Measurements from ENCODE around the gene PLCG1.

Gene PLCG1

DNA sequence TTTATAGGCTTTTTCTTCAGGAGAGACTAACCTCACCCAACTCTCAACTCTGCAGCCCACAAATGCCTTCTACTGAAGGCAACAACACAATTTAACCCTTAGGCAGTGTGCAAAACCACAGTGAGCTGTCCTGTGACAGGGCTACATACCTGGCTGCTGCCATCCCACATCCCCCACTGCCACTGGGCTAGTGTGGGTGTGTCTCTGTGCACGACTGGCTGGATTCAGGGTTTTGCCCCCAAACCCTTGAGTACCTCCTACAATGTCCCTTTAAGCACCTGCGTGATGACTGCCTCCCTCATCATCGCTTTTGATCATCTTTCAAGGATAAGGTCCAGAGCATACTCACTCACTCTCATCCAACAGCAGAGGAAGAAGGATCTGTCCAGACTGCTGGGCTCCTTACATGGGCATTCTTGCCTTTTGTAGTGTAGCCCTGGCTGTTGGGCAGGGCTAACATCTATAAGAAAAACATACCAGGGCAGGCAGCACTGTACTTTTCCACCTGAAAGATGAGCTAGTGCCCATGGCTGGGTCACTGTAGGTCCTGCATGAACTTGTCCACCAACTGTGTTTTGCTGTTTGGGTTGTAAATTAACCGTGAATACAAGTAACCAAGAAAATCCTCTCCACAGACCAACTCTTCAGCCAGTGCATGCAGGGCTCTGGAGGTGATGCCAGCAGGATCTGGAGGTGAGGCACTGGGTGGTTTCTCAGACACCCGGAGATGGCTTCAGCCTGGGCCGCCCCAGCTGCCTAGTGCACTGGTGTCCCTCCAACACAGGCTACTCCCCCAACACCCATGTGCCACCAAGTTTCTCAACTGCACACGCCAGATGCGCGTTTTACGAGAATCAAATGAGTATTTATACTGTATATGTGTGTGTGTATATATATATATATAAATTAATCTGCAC lies 45.2 kb downstream of the PLCG1 start:
- no peak for DNase-seq

DNA sequence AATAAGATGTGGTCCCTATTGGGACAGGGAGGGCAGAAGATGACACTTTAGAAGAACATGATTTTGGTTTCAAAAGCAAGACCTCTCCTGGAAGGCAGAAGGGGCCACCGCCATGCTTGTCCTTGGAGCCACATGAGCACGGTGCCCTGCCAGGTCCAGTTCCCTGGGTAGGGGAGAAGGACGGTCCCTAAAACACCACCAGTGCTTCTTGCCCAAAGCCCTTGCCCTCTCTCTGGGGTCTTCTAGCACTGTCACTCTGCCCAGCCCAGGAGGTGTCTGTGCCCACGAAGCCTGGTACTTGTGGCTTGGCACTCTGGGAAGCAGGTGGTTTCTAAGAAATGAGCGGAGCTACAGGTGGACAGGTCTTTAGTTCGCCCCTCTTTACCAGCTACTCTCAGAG lies 46.0 kb downstream of the PLCG1 start:
- DNase-seq = no peak

DNA sequence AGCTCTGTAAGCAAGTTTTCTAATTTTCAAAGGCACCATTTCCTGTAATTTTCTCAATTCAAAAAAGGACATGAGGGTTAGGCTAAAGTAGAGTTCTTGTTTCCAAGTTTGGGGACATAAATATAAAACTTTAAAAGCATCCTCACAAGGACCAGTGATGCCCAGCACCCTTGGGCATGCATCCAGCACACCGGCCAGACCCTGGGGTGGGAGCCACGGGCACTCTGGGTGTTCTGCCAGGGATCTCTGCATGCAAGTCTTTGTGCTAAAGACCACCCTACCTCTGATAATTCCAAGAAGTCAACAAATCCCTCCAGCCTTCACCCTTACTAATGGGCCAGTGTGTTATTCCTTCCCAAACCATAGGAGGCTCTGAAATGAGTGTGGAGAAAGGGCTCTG lies 46.5 kb downstream of the PLCG1 start:
- DNase-seq = no peak

DNA sequence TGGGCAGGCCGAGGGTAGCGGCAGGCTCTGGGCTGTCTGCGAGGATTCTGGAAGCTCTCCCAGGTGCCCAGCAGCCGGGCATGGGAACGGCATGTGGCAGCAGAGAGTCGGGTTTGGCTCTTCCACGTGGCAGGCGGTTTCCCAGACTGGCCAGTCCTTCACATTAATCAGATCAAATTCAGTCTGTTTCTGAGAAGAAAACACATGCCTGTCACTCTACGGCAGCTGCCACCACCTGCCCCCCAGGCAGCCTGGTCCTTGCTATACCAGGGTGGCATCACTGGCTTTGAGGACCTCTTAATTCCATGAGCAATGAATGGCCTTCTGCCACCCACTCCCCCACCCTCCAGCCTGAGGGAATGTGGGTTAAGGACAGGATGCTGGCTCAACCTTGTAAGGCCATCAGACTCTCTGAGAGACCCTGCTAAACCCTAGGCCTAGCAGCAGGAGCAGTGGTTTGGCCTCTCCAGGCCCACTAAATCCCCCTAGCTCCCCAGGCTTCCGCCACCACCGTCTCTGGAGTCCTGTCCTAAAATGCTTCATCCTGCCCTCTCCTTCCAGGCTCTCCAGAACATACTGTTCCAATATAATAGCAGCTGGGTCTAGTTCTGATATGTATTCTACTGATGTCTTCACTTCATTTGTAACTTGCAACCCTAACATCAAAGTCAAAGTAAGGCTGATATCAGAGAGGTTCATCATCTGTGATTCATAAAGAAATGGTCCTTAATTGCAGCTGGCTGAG lies 47.8 kb downstream of the PLCG1 start:
- DNase-seq = no peak

DNA sequence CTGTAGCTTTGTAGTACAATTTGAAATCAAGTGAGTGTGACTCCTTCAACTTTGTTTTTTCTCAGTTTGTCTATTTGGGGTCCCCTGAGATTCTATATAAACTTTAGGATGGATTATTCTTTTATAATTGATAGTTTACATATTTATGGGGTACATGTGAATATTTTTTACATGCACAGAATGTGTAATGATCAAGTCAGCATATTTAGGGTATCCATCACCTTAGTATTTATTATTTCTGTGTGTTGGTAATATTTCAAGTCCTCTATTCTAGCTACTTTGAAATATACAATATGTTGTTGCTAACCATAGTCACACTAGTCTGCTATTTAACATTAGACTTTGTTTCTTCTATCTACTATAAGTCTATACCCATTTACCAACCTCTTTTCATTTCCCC lies 50.3 kb downstream of the PLCG1 start:
- no peak for DNase-seq

DNA sequence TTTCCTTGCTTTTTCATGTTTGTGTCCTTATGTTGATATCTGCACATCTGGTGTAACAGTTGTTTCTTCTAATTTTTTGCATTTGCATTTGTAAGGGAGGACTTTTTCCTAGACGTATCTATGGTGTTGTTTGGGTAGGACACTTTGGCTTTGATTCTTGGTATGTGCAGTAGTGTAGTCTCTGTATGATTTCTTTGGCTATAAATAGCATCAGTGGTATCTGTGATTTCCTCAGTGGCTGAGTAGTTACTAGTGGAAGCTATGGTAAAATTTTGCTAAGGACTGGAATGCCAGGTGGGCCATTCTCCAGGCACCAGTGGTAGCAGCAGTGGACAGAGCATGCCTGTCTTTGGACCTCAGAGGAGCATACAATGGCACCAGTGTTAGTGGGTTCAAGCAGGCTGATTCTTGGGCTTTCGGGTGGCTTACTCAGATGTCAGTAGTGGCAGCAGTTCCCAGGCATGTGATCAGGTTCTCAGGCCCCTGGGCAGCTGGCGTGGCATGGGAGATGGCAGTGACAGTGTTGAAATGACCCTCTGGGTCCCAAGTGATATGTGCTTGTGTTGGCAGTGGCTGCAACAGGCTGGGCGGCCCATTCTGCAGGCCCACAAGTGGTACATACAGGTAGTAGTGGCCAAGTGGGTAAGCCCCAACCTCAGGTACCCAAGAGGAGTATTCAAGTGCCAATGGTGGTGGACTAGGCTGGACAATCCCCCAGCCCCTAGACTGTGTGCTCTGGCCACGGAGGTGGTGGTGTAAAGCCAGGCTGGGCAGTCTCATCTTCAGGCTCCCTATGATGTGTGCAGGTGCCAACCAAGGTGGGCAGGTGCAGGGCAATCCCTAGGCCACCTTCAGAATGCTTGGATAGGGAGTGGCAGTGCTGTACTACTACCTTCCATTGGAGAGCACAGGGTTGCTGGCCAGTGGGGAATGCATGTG lies 54.5 kb downstream of the PLCG1 start:
- DNase-seq = no peak

DNA sequence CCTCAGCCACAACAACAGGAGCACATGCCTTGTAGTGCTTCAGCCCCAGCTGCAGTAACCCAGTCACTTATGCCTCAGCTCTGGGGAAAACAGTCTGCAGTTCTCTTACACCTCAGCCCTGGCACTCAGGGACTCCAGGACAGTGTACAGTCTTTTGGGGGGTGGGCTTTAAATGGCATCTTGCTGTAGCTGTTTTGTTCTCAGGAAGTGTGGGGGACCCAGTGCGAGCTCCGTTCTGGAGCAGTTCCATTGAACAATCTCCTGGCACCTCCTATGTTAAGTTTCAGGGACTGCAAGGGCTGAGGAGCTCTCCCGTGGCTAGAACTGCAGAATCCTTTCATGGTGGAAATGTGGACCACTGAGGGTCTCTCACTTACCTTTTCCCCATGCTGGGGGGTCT lies 55.2 kb downstream of the PLCG1 start:
- no peak for DNase-seq

DNA sequence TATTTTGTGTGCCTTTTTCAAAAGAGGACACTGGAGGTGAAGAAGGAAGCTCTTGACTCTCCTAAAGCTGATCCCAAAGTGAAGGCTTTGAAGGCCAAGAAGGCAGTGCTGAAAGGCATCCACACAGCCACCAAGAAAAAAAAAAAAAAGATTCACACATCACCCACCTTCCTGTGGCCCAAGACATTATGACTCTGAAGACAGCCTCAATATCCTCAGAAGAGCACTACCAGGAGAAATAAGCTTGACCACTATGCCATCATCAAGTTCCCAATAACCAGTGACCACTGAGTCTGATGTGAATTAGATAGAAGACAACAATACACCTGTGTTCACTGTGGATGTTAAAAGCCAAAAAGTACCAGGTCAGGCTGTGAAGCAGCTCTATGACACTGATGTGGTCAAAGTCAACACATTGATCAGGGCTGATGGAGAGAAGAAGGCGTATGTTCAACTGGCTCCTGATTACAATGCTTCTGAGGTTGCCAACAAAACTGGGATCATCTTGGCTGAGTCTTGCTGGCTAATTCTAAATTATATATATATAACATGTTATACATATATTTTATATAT lies 59.4 kb downstream of the PLCG1 start:
- no peak for DNase-seq

DNA sequence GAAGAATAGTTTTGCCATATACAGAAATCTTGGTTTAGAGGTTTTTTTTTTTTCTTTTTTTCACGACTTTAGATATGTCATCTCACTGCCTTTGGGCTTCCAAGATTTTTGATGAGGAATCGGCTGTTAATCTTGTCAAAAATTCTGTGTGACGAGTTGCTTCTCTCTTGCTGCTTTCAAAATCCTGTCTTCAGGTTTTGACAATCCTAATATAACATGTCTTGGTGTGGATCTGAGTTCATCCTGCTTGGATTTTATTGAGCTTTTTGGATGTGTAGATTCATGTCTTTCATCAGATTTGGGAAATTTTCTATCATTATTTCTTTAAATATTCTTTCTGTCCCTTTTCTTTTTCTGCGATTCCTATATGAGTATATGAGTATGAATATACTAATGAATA lies 61.1 kb downstream of the PLCG1 start:
- DNase-seq = no peak

DNA sequence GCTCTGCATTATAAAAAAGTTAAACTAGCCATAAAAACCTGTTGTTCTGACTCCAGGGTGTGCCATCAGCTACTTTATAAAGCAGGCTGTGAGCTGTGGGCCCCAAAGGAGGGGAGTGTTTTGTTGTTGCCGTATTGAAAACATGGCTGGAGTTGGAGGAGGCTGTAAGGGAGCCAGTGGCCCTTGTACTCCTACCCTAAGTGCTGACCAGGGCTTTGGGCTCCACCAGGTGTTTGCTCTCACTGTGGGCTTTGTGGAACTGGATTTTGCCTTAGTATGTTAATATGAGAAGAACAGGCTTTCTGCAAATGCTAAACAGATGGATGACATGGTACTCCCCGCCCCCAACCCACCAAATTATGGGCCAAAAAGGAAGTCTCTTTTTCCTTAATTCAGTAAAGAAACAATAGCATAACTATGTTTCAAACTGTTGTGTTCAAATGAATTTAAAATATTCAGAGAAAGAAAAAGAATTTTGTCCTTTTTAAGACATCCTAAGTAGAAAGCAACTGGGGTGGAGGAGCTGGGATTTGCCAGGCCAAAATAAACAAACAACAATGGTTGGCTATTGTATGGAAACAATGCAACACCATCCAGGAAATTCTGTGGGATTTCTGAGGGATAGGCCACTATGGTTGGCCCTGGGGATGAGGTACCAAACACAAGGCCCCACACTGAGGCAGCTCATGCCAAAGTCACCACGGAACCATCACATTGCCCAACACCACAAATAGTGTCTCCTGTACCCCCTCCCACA lies 63.3 kb downstream of the PLCG1 start:
- no peak for DNase-seq

DNA sequence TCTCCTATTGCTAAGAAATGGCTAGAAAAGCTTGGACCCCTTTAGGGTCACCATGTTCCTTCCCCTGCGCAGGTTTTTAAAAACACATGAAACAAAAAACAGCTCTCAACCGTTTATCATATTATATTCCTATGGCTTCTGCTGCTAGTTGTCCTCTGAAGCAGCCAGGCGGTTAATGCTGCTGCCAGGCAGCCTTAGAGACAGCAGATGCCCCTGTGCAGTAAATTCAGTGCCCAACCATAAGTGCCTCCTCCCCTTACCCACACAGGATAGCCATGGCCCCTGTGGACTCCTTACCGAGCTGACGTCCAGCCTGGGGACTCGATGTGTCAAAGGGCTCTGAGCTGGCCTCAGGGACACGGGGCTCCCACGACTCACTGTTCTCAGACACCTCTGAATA lies 64.4 kb downstream of the PLCG1 start:
- no peak for DNase-seq

DNA sequence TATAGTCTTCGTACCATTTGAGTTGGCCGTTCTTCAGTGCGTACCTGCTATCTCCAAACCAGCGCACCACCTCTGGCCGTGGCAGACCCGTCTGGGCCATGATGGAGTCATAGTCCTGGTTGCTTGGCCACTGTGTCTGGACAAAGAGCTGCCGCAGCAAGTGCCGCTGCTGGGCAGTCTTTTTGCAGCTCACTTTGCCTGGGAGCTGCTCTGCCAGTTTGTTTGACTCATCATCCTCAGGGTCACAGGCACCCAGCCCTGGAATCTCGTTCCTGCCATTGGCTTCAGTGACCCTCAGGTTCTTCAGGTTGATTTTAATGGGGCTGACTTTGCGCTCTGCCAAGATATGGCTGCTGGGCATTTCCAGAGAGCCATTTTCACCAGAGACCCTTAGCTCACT lies 65.1 kb downstream of the PLCG1 start:
- no peak for DNase-seq

DNA sequence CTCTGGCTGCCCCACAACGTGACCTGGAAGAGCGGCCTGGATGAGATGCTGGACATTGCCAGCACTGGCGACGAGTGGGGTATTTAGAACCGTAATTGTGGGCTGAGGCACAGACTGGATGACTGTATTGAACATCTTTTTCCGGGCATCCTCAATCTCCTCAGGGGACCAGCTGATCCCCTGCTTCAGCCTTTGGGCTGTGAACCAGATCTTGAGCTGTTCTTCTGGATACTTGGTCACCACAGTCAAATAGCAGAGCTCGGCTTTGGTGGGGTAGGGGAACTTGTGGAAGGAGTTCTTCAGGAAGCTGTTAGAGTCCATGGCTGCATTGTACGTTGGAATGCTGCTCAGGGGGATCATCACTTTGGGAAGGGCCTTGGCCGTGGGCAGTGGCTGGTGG lies 66.3 kb downstream of the PLCG1 start:
- DNase-seq = no peak

DNA sequence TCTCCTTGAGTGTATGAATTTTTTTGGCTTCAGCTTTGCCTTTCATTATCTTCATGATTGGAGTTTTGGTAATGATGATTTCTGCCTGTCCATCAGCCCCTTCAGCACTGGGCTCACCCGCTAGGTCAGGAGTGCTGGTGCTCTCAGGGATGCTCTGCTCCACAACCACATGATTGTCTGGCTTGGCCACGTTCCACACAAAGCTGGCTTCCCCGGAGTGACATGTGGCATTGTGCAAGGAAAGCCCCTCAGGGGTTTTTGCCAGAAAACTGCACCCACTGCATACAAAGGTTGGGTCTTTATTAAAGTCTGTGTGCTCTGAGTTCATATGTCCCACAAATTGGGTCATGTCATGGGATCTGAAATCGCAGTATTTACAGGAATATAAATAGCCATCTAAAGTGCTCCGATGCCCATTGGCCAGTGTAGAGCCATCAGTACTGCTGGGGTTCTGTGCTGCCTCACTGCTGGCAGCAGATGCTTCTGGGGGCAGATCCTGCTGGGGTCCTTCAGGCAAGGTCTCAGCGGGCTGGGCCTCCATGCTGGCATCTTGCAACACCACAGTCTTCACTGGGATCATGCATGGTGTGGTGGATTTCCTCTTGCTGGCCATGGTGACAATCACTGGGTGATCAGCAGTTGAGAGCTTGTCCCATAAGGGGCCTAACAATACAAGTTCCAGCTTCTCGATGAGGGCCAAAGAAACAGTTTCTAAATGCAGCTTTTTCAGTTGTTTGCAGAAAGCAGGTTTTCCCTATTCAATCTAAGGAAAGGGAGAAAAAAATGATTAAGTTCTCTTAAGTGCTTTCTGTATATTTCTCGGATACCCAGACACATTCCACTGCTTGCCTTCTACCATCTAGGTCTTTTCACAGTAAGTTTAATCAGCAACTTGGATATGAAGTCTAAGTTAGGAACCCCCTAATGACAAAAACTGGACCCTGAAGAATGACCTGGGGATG lies 67.2 kb downstream of the PLCG1 start:
- no peak for DNase-seq

DNA sequence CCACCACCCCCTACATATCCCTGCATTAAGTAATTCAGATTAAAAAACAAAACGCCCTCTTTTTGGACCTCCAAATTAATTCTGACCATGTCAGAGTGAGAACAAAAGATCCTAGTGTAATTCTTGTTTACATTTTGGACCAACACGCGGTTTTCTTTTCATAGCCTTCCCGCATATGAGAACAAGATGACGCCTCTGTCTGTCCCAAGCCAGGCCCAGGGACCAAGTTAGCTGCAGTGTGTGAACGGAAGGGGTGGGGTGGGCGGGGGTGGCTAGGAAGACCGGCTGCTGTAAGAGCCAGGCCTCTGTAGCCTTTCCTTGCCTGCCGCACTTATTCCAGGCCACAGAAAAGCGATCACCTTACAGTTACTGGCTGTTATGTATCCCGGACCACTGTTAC lies 68.0 kb downstream of the PLCG1 start:
- DNase-seq = no peak

DNA sequence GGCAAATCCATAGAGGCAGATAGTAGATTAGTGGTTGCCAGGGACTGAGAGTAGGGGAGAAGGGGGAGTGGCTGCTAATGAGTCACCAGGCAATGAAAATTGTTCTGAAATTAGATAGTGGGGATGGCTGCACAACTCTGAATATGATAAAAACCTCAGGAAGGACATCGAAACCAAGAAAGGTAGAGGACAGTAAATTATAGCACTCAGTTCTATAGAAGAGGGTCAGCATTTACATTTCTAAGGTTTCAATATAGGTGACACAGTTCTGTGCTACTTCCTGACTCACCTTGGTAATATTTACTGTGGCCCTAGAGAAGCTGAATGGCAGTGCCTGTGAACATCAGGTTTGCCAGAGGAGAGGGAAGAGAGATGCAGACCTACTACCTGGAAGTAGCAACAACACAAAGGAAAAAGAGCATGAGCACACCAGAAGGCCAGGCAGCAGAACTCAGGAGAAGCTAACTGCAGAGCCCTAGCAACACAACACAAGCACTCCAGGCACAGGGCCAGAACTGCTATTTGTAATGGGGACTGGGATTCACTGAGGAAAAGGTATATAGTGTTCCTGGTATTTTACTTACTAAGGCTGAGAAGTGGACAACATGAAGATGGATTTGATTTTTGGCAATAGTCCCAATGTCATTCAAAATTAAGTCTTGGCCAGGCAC lies 75.9 kb downstream of the PLCG1 start:
- DNase-seq = no peak

DNA sequence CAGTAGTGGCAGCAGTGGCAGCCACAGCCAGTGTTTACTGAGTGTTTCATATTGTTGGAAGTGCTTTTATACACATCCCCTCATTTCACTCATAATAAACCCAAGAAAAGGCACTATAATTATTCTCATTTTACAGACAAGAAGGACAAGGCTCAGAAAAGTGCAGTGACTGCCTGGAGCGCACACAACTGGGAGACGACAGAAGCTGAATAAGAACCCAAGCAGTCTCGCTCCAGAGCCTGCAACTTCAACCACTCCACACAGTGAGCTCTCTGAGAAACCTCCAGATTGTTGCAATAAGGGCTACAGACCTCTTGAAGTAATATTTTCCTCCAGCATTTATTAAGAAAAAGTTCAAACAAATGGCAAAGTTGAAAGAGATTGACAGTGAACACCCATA lies 76.9 kb downstream of the PLCG1 start:
- no peak for DNase-seq

DNA sequence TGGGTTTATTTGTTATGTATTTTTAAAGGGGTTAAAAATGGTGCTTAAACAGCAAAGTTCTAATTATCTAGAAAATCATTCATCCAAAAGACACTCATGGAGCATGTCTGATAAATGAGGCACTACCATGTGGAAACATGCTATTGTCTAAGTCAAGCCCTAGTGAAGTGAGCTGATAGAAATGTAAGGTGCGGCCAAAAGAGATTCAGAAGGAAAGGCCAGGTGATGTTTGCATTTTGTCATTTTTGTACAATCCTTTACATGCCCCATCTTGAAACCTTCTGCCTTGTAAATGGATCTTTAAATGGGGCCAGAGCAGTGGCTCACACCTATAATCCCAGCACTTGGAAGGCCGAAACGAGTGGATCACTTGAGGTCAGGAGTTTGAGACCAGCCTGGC lies 77.3 kb downstream of the PLCG1 start:
- DNase-seq = no peak

DNA sequence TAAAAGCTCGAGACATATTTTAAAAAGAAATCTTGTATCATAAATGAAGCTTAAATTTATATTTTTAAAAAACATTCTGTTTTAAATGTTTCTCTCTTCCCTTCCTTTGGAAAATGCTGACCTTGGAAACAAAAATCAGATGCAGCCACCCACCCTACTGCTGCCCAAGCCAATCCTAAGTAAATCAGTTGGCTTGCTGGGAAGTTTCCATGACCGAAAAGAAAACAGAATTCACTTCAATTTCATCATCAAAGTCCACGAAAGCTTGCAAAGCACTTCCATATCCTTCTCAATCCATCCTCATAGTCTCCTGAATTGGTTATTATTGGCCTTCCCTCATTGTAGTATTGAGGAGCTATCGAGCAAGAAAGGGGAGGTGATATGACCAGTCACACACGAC lies 80.1 kb downstream of the PLCG1 start:
- no peak for DNase-seq

DNA sequence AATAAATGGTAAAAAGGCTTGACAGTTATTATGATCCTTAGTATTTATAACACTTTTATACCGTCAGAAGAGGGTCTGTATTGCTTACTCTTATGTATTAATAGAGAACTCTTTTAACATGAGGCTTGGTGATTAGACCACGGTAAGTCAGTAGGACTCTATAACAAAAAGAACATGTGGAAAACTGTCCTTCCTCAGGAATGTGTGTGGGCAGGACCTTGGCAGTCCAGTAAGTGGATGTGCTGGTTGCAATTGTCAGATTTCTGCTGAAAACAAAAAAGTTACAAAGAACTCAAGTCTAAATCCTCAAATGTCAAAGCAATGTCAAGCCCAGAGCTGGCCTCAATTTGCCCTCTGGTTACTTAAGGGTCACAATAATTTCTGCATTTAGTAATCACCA lies 81.1 kb downstream of the PLCG1 start:
- no peak for DNase-seq
